Prostate gland (tissue), 2 donors: ENCODE data around the gene NXPH1. TPM values are rescaled to one million over a fixed set of nuclear protein-coding genes. Genes with fewer than 3 reads are reported as not detected.

ENCODE experiments used
- DNase-seq: peaks from one replicate; pipeline ENCODE4 v3.0.0-alpha.2; 2019; ENCODE audit warnings: low spot score
- H3K27ac ChIP-seq, 2 donors: fragments of 200-600 bp; sonication (generic); 2 replicates each; pipeline ENCODE4 v1.5.1; 2017 to 2019
- H3K27me3 ChIP-seq: fragments of 200-600 bp; sonication (generic); replicated peaks from 2 replicates; pipeline ENCODE4 v1.5.1; 2019; ENCODE audit not compliant: insufficient read depth
- H3K36me3 ChIP-seq, 2 donors: fragments of 200-600 bp; sonication (generic); 1 replicate in 1 of 2; 2 replicates in 1 of 2; pipeline versions ENCODE4 v1.5.1 to v1.8.1; 2017 to 2019
- H3K4me1 ChIP-seq: fragments of 200-600 bp; sonication (generic); replicated peaks from 2 replicates; pipeline ENCODE4 v1.5.1; 2019
- H3K4me3 ChIP-seq, 2 donors: fragments of 200-600 bp; sonication (generic); 2 replicates each; pipeline ENCODE4 v1.5.1; 2017 to 2019
- H3K9me3 ChIP-seq: fragments of 200-600 bp; sonication (generic); 2 replicates; pipeline ENCODE4 v1.5.1; 2017
- CTCF ChIP-seq, 4 experiments: fragments of 200-600 bp in 2 of 4; fragments of 450-650 bp in 2 of 4; sonication (generic) in 2 of 4; IDR thresholded peaks; 1 replicate in 3 of 4; 2 replicates in 1 of 4; pipeline ENCODE4 v1.5.1; 2016 to 2019; ENCODE audit warnings: antibody characterized with exemption in 4 of 4, mild to moderate bottlenecking in 2 of 4, moderate library complexity in 2 of 4
- POLR2A ChIP-seq: fragments of 450-650 bp; IDR thresholded peaks from one replicate; pipeline ENCODE4 v1.6.1; 2016; ENCODE audit warnings: antibody characterized with exemption, mild to moderate bottlenecking
- POLR2AphosphoS5 ChIP-seq: sonication (generic); formaldehyde crosslinking; IDR thresholded peaks from one replicate; pipeline ENCODE4 v1.6.1; 2017; ENCODE audit warnings: antibody characterized with exemption
- WGBS: methylation state at CpG from one replicate; pipeline ENCODE4 v1.1.5; 2018; 5-methylcytosine and 5-hydroxymethylcytosine counted together
- intact Hi-C: fragments of 100-400 bp; cut with DNase I; formaldehyde crosslinking; loops from one replicate; pipeline ENCODE4 v1.14.2; 2022
- total RNA-seq, 2 donors: library from RNA; depleted of rRNA; stranded (reverse); fragments of >200 nt; gene quantifications; one replicate each; pipeline ENCODE4 v1.1.0, GENCODE V29; 2016

The NXPH1 gene
- total RNA-seq, 2 donors from 2014 or later = not detected

GRCh38 chr7:8491544-8492489 lies 58.4 kb downstream of the NXPH1 start:
- 80% methylated on average over 8 of the region's 8 CpGs for WGBS
- DNase-seq = no peak

GRCh38 chr7:8499128-8499527 lies 65.7 kb downstream of the NXPH1 start:
- no peaks in the 10 kb centered on the region for H3K36me3 ChIP-seq
- no peak overlapping the region for H3K27ac ChIP-seq
- no peak for DNase-seq
- TF ChIP-seq POLR2AphosphoS5 (no peak), POLR2A (no peak), CTCF (IDR thresholded peaks at IDR 0.05) (no peak)
- H3K27me3 ChIP-seq = no peaks in the 10 kb centered on the region
- H3K4me1 ChIP-seq = no peaks in the 10 kb centered on the region
- H3K4me3 ChIP-seq = no peak overlapping the region
- intact Hi-C loops = no loop called here
- no peaks in the 10 kb centered on the region for H3K9me3 ChIP-seq

More at GRCh38 chr7:8491544-8492489, 58.4 kb downstream of the NXPH1 start:
- no peak overlapping the region for H3K27ac ChIP-seq
- TF ChIP-seq POLR2A (no peak), POLR2AphosphoS5 (no peak), CTCF (IDR thresholded peaks at IDR 0.05) (no peak)
- no peaks in the 10 kb centered on the region for H3K27me3 ChIP-seq
- no peaks in the 10 kb centered on the region for H3K9me3 ChIP-seq
- H3K4me3 ChIP-seq = no peak overlapping the region
- H3K4me1 ChIP-seq = no peaks in the 10 kb centered on the region
- no peaks in the 10 kb centered on the region for H3K36me3 ChIP-seq
- intact Hi-C loops = no loop called here

GRCh38 chr7:8500286-8500685 lies 66.9 kb downstream of the NXPH1 start:
- no peaks in the 10 kb centered on the region for H3K4me1 ChIP-seq
- TF ChIP-seq POLR2AphosphoS5 (no peak), POLR2A (no peak), CTCF (IDR thresholded peaks at IDR 0.05) (no peak)
- intact Hi-C loops = no loop called here
- no peaks in the 10 kb centered on the region for H3K36me3 ChIP-seq
- no peak for DNase-seq
- H3K27me3 ChIP-seq = no peaks in the 10 kb centered on the region
- no peaks in the 10 kb centered on the region for H3K9me3 ChIP-seq
- H3K27ac ChIP-seq = no peak overlapping the region
- WGBS = 67% methylated on average over 2 of the region's 2 CpGs
- no peak overlapping the region for H3K4me3 ChIP-seq

GRCh38 chr7:8507566-8507965 lies 74.2 kb downstream of the NXPH1 start:
- no peaks in the 10 kb centered on the region for H3K9me3 ChIP-seq
- no peaks in the 10 kb centered on the region for H3K4me1 ChIP-seq
- H3K27ac ChIP-seq = no peak overlapping the region
- DNase-seq = no peak
- TF ChIP-seq CTCF (IDR thresholded peaks at IDR 0.05) (no peak), POLR2AphosphoS5 (no peak), POLR2A (no peak)
- 42% methylated on average over 2 of the region's 2 CpGs for WGBS
- H3K27me3 ChIP-seq = no peaks in the 10 kb centered on the region
- no peaks in the 10 kb centered on the region for H3K36me3 ChIP-seq
- intact Hi-C loops = no loop called here
- no peak overlapping the region for H3K4me3 ChIP-seq

GRCh38 chr7:8509621-8510020 lies 76.2 kb downstream of the NXPH1 start:
- TF ChIP-seq CTCF (IDR thresholded peaks at IDR 0.05) = no peak
- TF ChIP-seq POLR2A = no peak
- no peak for TF ChIP-seq POLR2AphosphoS5
- WGBS = 88% methylated on average over 1 of the region's 1 CpG
- H3K36me3 ChIP-seq = no peaks in the 10 kb centered on the region
- no peak overlapping the region for H3K27ac ChIP-seq
- intact Hi-C loops = no loop called here
- DNase-seq = no peak
- H3K27me3 ChIP-seq = no peaks in the 10 kb centered on the region
- H3K9me3 ChIP-seq = no peaks in the 10 kb centered on the region
- no peaks in the 10 kb centered on the region for H3K4me1 ChIP-seq
- no peak overlapping the region for H3K4me3 ChIP-seq
